Common myeloid progenitor, CD34-positive (primary cell): Measurements from ENCODE around the gene WNT5B.
"Not testable (repeated sequence)": the region's sequence is repeated elsewhere in the genome, so short reads cannot be mapped to it uniquely, and the experiment has no call there.

ENCODE experiments used
- CTCF ChIA-PET: fragments of 350-600 bp; sonication (Branson Sonifier 250); formaldehyde crosslinking; loops from one replicate; lab custom pipeline; 2021; ENCODE audit warnings: antibody characterized with exemption; lab: Charles Lee
- POLR2A ChIA-PET: fragments of 350-600 bp; sonication (Branson Sonifier 250); formaldehyde crosslinking; loops from one replicate; lab custom pipeline; 2021; ENCODE audit warnings: antibody characterized with exemption; lab: Charles Lee
- DNase-seq, 3 donors: peaks; one replicate each; pipeline versions ENCODE4 v3.0.0 to v3.0.0-alpha.2; 2013
- H3K27ac ChIP-seq, 2 experiments: 1 replicate in 1 of 2; 2 replicates in 1 of 2; pipeline ENCODE4 v1.7.0; 2013; ENCODE audit warnings: inconsistent platforms in 2 of 2, low read length in 2 of 2, mild to moderate bottlenecking in 2 of 2, low read depth in 1 of 2, moderate library complexity in 1 of 2; ENCODE audit not compliant: severe bottlenecking in 2 of 2, insufficient read depth in 1 of 2, poor library complexity in 1 of 2
- H3K27me3 ChIP-seq, 5 experiments: replicated peaks in 2 of 5; 1 replicate in 3 of 5; 2 replicates in 2 of 5; pipeline versions ENCODE4 v1.6.1 to v1.7.0; 2013; ENCODE audit warnings: low read length in 4 of 5, mild to moderate bottlenecking in 2 of 5, moderate library complexity in 2 of 5, inconsistent platforms in 1 of 5; ENCODE audit not compliant: insufficient read depth in 5 of 5, control insufficient read depth in 4 of 5
- H3K36me3 ChIP-seq, 4 experiments: 1 replicate in 2 of 4; 2 replicates in 2 of 4; pipeline versions ENCODE4 v1.6.1 to v1.7.0; 2013; ENCODE audit warnings: low read length in 3 of 4, control low read depth in 1 of 4, mild to moderate bottlenecking in 1 of 4; ENCODE audit not compliant: control insufficient read depth in 4 of 4, insufficient read depth in 4 of 4
- H3K4me1 ChIP-seq, 4 experiments: 1 replicate in 3 of 4; 2 replicates in 1 of 4; pipeline versions ENCODE4 v1.6.1 to v1.7.1; 2013; ENCODE audit warnings: low read length in 3 of 4, mild to moderate bottlenecking in 3 of 4, control low read depth in 1 of 4, inconsistent platforms in 1 of 4, moderate library complexity in 1 of 4; ENCODE audit not compliant: control insufficient read depth in 4 of 4, insufficient read depth in 4 of 4; ENCODE audit errors: control extremely low read depth in 1 of 4
- H3K4me3 ChIP-seq, 7 experiments: 1 replicate in 4 of 7; 2 replicates in 3 of 7; pipeline versions ENCODE4 v1.5.1 to v1.7.0; 2013; ENCODE audit warnings: mild to moderate bottlenecking in 7 of 7, low read length in 6 of 7, moderate library complexity in 6 of 7, inconsistent platforms in 2 of 7, low read depth in 2 of 7, control low read depth in 1 of 7; ENCODE audit not compliant: insufficient read depth in 4 of 7, control insufficient read depth in 1 of 7; ENCODE audit errors: extremely low read depth in 1 of 7
- H3K9me3 ChIP-seq, 5 experiments: 1 replicate in 4 of 5; 2 replicates in 1 of 5; pipeline versions ENCODE4 v1.6.1 to v1.7.1; 2013; ENCODE audit warnings: low read length in 4 of 5, mild to moderate bottlenecking in 2 of 5, inconsistent platforms in 1 of 5, low read depth in 1 of 5, moderate library complexity in 1 of 5; ENCODE audit not compliant: control insufficient read depth in 4 of 5, insufficient read depth in 2 of 5; ENCODE audit errors: control extremely low read depth in 1 of 5
- WGBS: methylation state at CpG from one replicate; pipeline ENCODE4 v1.1.5; 2013; ENCODE audit not compliant: insufficient coverage; 5-methylcytosine and 5-hydroxymethylcytosine counted together

WNT5B gene

DNA sequence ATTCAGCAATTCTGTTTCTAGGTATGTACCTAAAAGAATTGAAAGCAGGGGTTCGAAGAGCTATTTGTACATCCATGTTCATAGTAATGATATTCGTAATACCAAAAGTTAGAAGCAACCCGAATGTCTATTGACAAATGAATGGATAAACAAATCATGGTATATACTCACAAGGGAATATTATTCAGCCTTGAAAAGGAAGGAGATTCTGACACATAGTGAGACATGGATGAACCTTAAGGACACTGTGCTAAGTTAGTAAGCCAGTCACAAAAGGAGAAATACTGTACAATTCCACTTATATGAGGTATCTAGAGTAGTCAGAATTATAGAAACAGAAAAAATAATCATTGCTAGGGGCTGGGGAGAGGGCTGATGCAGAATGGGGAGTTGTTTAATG, 30.3 kb upstream of the WNT5B start:
- Histone ChIP-seq H3K36me3 (no peaks in the 10 kb centered on the region), H3K27me3 (no peaks in the 10 kb centered on the region), H3K9me3 (no peaks in the 10 kb centered on the region), H3K4me1 (peaks cover 10 to 30% (median 19%) of the 10 kb centered on the region in 4 experiments), H3K27ac (no peak overlapping the region), H3K4me3 (no peak overlapping the region)
- ChIA-PET POLR2A (no interaction called here), CTCF (no interaction called here)
- 100% methylated on average over 1 of the region's 3 CpGs for WGBS
- DNase-seq = no peak

DNA sequence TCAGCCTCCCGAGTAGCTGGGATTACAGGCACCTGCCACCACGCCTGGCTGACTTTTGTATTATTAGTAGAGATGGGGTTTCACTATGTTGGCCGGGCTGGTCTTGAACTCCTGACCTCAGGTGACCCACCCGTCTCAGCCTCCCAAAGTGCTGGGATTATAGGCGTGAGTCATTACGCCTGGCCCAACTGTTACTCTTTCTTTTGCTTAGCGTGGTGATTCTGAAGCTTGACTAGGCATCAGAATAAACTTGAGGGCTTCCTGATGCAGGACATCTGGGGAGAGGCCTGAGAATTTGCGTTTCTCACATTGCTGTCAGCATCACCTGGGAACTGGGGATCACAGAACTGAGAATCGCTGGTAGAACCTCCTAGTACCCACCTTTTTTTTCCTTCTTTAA, 26.3 kb upstream of the WNT5B start:
- CTCF ChIA-PET = interaction anchor here (0.9 to 5.0 kb wide), 12 partner anchors 10 to 485 kb away, joined by 3 to 28 read pairs (median 4); partner anchors contain the start of gene WNT5B
- H3K27me3 ChIP-seq, H3K36me3 ChIP-seq, H3K27ac ChIP-seq, H3K4me3 ChIP-seq, POLR2A ChIA-PET, H3K9me3 ChIP-seq, DNase-seq: not testable (repeated sequence)
- H3K4me1 ChIP-seq = peaks cover 9 to 31% (median 21%) of the 10 kb centered on the region in 4 experiments
- 92% methylated on average over 9 of the region's 9 CpGs for WGBS

DNA sequence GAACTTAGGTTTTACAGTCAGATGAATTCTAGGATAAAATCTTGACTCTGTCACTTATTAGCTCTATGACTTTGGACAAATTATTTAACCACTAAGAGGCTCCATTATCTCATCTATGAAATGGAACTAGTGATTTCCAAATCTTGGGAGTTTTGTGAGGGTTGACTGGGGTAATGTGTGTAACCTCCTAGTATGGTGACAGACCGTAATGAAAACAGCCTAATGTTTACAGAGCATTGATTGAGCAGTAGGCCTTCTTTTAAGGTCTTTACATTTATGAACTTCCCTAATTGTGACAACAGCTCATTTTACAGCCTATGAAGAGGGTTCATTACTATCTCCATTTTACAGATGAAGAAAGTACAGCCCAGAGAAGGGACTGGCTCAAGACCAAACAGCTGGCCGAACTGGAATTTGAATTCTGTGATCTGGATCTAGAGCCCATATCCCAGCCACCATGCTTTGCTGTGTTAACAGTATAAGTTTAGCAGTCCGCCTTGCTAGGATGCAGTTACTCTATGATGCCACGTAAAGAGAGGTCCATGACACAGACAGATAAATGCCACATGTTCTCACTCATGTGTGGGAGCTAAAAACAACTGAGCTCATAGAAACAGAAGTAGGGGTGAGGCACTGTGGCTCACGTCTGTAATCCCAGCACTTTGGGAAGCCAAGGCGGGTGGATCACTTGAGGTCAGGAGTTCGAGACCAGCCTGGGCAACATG, 25.6 kb upstream of the WNT5B start:
- Histone ChIP-seq H3K4me1 (peaks cover 9 to 31% (median 21%) of the 10 kb centered on the region in 4 experiments), H3K4me3 (no peak overlapping the region), H3K27ac (no peak overlapping the region), H3K27me3 (peaks cover 0 to 3% (median 0%) of the 10 kb centered on the region in 5 experiments), H3K9me3 (no peaks in the 10 kb centered on the region), H3K36me3 (no peaks in the 10 kb centered on the region)
- no peak for DNase-seq
- POLR2A ChIA-PET = no interaction called here
- CTCF ChIA-PET = interaction anchor here (0.8 to 5.0 kb wide), 17 partner anchors 9 to 486 kb away, joined by 3 to 28 read pairs (median 3); partner anchors contain the start of gene WNT5B
- 100% methylated on average over 6 of the region's 7 CpGs for WGBS

DNA sequence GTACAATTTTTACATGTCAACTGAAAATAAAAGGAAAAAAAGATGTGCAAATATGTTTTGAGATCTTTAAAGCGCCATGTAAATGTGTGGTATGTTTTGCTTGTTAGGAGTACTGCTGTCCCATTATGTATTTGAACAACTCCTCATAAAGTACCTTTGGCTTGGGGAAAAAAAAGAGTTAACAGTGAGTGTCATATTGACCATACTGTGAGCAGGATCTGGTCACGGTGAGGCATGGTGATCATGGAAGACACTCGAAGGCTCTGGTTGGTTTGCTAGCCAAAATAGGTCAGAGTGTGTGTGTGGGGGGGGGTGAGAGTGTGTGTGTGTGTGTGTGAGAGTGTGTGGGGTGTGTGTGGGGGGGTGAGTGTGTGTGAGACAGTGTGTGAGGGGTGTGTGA, 24.6 kb upstream of the WNT5B start:
- Histone ChIP-seq H3K4me1 (peaks cover 9 to 31% (median 21%) of the 10 kb centered on the region in 4 experiments), H3K4me3 (no peak overlapping the region), H3K27ac (no peak overlapping the region), H3K27me3 (peaks cover 0 to 3% (median 0%) of the 10 kb centered on the region in 5 experiments), H3K36me3 (no peaks in the 10 kb centered on the region), H3K9me3 (no peaks in the 10 kb centered on the region)
- 100% methylated on average over 2 of the region's 3 CpGs for WGBS
- DNase-seq = no peak
- ChIA-PET CTCF (interaction anchor here (0.8 to 5.0 kb wide), 12 partner anchors 8 to 486 kb away, joined by 3 to 28 read pairs (median 8); partner anchors contain the start of gene WNT5B), POLR2A (interaction anchor here (1.1 kb wide), 1 partner anchor 11 kb away, joined by 4 read pairs; no protein-coding TSS in a partner anchor)

DNA sequence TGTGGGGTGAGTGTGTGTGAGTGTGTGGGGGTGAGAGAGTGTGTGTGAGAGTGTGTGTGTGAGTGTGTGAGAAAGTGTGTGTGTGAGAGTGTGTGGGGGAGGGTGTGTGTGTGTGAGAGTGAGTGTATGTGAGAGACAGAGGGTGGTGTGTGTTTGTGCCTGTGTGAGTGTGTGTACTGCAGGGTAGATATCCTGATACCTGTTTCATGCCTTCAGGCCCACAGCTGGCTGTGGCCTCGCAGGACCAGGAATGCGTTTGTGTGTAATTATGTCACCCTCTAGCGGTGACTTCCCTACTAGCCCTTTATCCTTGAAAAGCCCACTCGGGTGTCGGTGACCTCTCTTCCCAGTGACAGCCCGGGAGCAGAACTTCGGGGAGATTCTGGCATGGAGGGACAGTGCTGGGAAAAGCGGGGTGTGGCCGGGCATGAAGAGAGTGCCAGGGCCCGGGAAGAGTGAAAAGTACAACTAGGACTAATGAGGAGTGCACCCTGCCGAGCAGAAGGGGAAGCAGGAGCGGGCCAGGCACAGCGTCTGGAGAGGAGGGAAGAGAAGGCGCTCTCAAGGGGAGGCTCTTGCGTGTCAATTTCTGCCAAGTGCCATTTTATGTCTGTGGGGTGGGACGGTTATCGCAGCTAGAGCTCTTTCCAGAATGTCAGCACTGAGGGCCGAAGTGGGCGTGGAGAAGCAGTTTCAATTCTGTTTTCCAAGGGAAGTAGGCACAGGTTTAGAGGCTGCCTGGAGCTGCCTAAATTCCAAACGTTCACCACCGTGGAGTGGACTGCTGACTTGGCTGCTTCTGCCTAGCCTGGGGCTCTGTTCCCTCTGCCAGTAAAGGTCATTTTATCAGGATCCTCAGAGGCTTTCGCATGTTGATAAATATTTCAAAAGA, 23.7 kb upstream of the WNT5B start:
- no peaks in the 10 kb centered on the region for H3K36me3 ChIP-seq
- H3K4me1 ChIP-seq = peaks cover 9 to 31% (median 21%) of the 10 kb centered on the region in 4 experiments
- CTCF ChIA-PET = interaction anchor here (0.6 to 2.4 kb wide), 9 partner anchors 8 to 487 kb away, joined by 3 to 19 read pairs (median 8); partner anchors contain the start of gene WNT5B
- POLR2A ChIA-PET = interaction anchor here (1.1 kb wide), 1 partner anchor 12 kb away, joined by 4 read pairs; no protein-coding TSS in a partner anchor
- peak; percentile 81 to 82 (median 81) for DNase-seq
- H3K27me3 ChIP-seq = peaks cover 0 to 3% (median 0%) of the 10 kb centered on the region in 5 experiments
- 3% methylated on average over 17 of the region's 22 CpGs for WGBS
- peak overlapping the region; percentile 17 to 85 (median 70) for H3K4me3 ChIP-seq
- no peak overlapping the region for H3K27ac ChIP-seq
- no peaks in the 10 kb centered on the region for H3K9me3 ChIP-seq

DNA sequence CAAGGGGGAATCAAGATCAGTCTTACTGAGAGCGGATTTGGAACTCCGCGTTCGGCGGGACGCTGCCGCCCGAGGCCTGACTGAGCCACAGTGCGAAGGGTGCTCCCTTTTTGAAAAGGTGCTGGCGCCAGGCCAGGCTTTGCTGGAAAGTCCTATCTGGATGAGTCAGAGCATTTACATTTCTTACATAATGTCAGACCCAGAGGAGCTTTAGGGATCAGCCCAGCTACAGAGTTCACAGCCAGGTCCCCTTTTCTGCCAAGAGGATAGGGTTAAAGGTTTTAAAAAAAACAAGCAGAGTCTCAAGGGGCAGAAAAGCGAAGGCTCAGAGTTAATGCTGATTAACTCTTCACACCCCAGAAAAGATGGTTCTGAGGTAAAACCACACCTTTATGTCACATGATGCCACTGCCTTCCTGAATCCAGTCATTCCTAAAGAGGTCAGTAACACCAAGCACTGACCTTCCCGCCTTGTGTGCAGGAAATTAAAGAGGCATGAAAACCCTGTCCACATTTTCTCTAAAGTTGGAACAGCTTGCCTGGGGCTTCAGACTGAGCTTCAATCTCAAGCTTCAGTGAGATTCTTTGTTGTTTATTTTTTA, 22.9 kb upstream of the WNT5B start:
- peaks cover 0 to 3% (median 0%) of the 10 kb centered on the region in 5 experiments for H3K27me3 ChIP-seq
- DNase-seq = peak; percentile 58 to 74 (median 72)
- H3K4me1 ChIP-seq = peaks cover 9 to 28% (median 20%) of the 10 kb centered on the region in 4 experiments
- peak overlapping the region in 6 of 7 experiments; percentile 22 to 85 (median 74) for H3K4me3 ChIP-seq
- no peaks in the 10 kb centered on the region for H3K9me3 ChIP-seq
- H3K36me3 ChIP-seq = no peaks in the 10 kb centered on the region
- no peak overlapping the region for H3K27ac ChIP-seq
- POLR2A ChIA-PET = interaction anchor here (0.6 kb wide), 1 partner anchor 310 kb away, joined by 5 read pairs; no protein-coding TSS in a partner anchor
- 36% methylated on average over 12 of the region's 12 CpGs for WGBS
- CTCF ChIA-PET = interaction anchor here (1.4 to 2.4 kb wide), 7 partner anchors 9 to 488 kb away, joined by 3 to 19 read pairs (median 8); partner anchors contain the start of gene WNT5B
